Brain microvascular endothelial cell (primary cell): Measurements from ENCODE around the gene GAB1.

Experiments
- DNase-seq: peaks from one replicate; pipeline ENCODE4 v3.0.0-alpha.2; 2020
- H3K27ac ChIP-seq: fragments of 250-450 bp; sonication (Bioruptor Pico); 2 replicates; pipeline ENCODE4 v1.5.1; 2020; ENCODE audit warnings: mild to moderate bottlenecking, moderate library complexity
- H3K27me3 ChIP-seq: fragments of 250-450 bp; sonication (Bioruptor Pico); replicated peaks from 2 replicates; pipeline ENCODE4 v1.5.1; 2020; ENCODE audit warnings: mild to moderate bottlenecking
- H3K36me3 ChIP-seq: fragments of 250-450 bp; sonication (Bioruptor Pico); replicated peaks from 2 replicates; pipeline ENCODE4 v1.5.1; 2020; ENCODE audit warnings: mild to moderate bottlenecking
- H3K4me3 ChIP-seq: 2 replicates; pipeline ENCODE4 v1.5.1; 2011; ENCODE audit warnings: low read depth, mild to moderate bottlenecking, control low read depth, low read length, moderate library complexity
- in situ Hi-C: cut with HindIII; loops from 2 replicates; pipeline ENCODE4 v1.10.0; 2017; ENCODE audit warnings: low sequenced_read_pairs, low pct_ligation_motif_present
- TF ChIP-seq, protein P1 (sequence below): IDR thresholded peaks from 2 replicates; pipeline ENCODE4 v1.5.1; 2011; ENCODE audit warnings: low read depth, mild to moderate bottlenecking, moderate library complexity, low read length, control low read depth, inconsistent platforms; ENCODE audit errors: missing control alignments

Gene GAB1

DNA sequence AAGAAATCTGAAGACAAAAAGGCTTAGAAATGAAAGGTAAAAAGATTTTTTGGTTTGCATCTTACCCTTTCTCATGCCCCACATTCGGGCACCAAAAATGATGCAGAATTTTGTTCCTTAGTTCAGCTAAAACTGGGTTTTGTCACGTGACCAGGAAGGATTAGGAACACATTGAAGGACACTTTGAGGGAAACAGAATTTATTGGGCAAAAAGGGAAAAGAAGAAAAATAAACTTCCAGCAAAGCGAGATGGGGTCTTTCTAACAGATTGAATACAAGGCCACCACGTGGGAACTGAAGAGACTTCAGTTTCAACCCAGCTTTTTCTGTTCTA, 95.5 kb downstream of the GAB1 start:
- Histone ChIP-seq H3K27ac (no peak overlapping the region), H3K4me3 (no peak overlapping the region), H3K36me3 (no peaks in the 10 kb centered on the region), H3K27me3 (no peaks in the 10 kb centered on the region)
- TF ChIP-seq, protein P1, sequence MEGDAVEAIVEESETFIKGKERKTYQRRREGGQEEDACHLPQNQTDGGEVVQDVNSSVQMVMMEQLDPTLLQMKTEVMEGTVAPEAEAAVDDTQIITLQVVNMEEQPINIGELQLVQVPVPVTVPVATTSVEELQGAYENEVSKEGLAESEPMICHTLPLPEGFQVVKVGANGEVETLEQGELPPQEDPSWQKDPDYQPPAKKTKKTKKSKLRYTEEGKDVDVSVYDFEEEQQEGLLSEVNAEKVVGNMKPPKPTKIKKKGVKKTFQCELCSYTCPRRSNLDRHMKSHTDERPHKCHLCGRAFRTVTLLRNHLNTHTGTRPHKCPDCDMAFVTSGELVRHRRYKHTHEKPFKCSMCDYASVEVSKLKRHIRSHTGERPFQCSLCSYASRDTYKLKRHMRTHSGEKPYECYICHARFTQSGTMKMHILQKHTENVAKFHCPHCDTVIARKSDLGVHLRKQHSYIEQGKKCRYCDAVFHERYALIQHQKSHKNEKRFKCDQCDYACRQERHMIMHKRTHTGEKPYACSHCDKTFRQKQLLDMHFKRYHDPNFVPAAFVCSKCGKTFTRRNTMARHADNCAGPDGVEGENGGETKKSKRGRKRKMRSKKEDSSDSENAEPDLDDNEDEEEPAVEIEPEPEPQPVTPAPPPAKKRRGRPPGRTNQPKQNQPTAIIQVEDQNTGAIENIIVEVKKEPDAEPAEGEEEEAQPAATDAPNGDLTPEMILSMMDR: no peak
- DNase-seq: no peak
- in situ Hi-C loops: no loop called here

DNA sequence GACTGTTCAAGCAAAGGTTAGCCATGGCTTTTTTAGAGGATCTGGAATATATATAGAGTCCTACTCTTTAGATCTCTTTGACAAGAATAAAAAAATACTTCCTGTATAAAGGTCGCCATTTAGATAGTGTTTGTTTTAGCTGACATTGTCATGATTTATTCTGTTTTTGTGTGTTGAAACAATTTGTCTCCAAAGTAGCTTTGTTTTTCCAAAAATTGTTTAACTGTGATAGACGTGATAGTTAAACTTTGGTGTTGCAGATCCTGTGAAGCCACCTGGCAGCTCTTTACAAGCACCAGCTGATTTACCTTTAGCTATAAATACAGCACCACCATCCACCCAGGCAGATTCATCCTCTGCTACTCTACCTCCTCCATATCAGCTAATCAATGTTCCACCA, 96.6 kb downstream of the GAB1 start:
- H3K27ac ChIP-seq: no peak overlapping the region
- H3K4me3 ChIP-seq: no peak overlapping the region
- TF ChIP-seq, protein P1: no peak
- no peaks in the 10 kb centered on the region for H3K27me3 ChIP-seq
- H3K36me3 ChIP-seq: no peaks in the 10 kb centered on the region
- in situ Hi-C loops: no loop called here
- DNase-seq: no peak

DNA sequence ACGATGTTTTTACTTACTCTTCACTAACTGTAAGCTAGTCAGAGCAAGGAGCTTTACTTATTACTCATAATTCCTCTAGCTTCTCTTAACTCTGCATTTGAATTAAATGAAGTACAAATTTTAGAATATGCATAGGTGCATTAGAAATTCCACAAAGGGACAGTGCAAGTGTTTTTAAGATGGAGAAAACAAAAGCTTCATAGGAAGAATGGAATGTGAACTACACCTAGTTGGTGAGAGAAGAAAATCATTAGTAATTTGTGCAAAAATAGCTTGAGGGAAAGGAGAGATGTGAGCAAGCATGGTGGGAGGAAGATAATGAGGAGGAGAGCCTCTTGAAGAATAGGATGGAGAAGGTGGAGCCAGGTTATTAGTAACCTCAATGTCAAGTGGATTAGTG, 99.3 kb downstream of the GAB1 start:
- DNase-seq: no peak
- in situ Hi-C loops: no loop called here
- Histone ChIP-seq H3K27me3 (no peaks in the 10 kb centered on the region), H3K36me3 (no peaks in the 10 kb centered on the region), H3K27ac (no peak overlapping the region), H3K4me3 (no peak overlapping the region)
- TF ChIP-seq, protein P1: no peak

DNA sequence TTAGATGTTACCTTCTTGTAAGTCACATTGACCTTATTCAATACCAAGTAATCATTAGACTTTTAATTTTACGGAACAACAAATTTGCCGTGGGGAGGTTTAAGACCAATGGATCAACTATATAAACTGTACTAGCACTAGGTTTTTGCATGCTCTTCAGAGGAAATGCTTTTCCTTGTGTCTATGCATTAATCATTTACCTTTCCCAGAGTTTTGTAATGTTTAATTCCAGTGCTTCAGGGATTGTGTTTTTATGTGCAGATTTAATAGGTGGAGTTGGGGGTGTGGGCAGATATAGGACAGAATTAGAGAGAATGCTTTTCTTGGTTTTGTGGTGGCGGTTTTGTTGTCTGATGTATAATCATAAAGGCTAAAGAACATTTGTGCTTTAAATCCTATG, 100.8 kb downstream of the GAB1 start:
- H3K36me3 ChIP-seq: no peaks in the 10 kb centered on the region
- no peak overlapping the region for H3K4me3 ChIP-seq
- DNase-seq: no peak
- no peaks in the 10 kb centered on the region for H3K27me3 ChIP-seq
- TF ChIP-seq, protein P1: no peak
- in situ Hi-C loops: no loop called here
- H3K27ac ChIP-seq: no peak overlapping the region

DNA sequence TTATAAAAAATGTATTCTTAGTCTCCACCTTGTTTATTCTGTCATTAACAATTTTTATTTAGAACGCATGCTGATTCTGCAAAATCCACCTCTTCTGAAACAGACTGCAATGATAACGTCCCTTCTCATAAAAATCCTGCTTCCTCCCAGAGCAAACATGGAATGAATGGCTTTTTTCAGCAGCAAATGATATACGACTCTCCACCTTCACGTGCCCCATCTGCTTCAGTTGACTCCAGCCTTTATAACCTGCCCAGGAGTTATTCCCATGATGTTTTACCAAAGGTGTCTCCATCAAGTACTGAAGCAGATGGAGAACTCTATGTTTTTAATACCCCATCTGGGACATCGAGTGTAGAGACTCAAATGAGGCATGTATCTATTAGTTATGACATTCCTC, 101.3 kb downstream of the GAB1 start:
- Histone ChIP-seq H3K4me3 (no peak overlapping the region), H3K27ac (no peak overlapping the region), H3K27me3 (no peaks in the 10 kb centered on the region), H3K36me3 (no peaks in the 10 kb centered on the region)
- no peak for DNase-seq
- in situ Hi-C loops: no loop called here
- TF ChIP-seq, protein P1: no peak

DNA sequence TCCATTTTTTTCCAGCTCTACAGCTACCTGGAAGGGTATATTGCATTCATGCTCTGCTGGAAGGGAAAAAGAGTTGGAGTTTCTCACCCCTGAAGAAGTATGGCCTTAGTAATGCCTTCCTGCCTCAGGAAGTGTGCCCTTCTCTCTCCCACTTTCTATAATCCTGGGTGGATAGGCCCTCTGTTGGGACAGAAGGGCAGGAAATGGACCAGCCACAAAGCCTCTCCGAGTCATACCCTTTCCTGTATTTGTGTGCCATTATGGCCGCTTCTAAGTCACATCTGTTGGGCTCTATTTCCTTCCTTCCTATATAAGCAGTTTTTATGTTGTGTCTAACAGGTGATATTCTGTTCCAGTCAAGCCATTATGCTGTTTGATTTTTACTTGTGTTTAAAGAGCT, 102.0 kb downstream of the GAB1 start:
- Histone ChIP-seq H3K27me3 (no peaks in the 10 kb centered on the region), H3K36me3 (no peaks in the 10 kb centered on the region), H3K4me3 (no peak overlapping the region), H3K27ac (no peak overlapping the region)
- TF ChIP-seq, protein P1: no peak
- no peak for DNase-seq
- in situ Hi-C loops: no loop called here
